GM21423 (cell line): ENCODE data around the gene CHERP.
A peak's percentile ranks its signal among the peaks of the same experiment; 100 is the strongest.
"Not testable (repeated sequence)": the region's sequence is repeated elsewhere in the genome, so short reads cannot be mapped to it uniquely, and the experiment has no call there.

Experiments used
- ATAC-seq: cut with Tn5 transposase; IDR thresholded peaks from one replicate; pipeline ENCODE4 v1.9.1; 2021; ENCODE audit warnings: mild to moderate bottlenecking, moderate library complexity; ENCODE audit not compliant: unreplicated experiment

The CHERP gene

DNA sequence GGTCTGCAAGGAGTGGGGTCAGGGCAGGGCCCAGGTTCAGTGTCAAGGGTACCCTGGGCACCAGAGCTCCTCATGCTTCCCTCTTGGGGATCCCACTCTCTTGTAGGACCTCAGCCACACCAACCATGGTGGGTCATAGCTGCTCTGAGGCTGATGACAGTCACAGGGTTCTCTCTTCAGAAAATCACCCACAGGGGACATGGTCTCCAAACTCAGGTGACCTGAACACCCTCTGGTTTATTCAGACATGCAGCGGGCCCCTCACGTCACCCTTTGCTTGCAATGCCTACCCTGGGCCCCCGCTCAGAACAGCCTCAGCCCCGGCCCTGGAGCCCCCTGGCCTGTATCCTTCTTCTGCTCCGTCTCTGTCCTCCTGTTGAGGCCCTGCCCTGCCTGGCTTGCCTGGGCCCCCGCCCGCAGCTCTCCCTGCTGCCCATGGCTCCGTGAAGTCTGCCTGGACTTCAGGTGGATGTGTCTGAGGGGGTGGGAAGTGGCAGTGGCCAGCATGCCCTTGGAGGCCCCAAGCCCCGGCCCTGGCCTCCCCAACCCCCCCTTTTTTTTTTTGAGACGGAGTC lies 20.4 kb downstream of the CHERP start:
- ATAC-seq = no peak

DNA sequence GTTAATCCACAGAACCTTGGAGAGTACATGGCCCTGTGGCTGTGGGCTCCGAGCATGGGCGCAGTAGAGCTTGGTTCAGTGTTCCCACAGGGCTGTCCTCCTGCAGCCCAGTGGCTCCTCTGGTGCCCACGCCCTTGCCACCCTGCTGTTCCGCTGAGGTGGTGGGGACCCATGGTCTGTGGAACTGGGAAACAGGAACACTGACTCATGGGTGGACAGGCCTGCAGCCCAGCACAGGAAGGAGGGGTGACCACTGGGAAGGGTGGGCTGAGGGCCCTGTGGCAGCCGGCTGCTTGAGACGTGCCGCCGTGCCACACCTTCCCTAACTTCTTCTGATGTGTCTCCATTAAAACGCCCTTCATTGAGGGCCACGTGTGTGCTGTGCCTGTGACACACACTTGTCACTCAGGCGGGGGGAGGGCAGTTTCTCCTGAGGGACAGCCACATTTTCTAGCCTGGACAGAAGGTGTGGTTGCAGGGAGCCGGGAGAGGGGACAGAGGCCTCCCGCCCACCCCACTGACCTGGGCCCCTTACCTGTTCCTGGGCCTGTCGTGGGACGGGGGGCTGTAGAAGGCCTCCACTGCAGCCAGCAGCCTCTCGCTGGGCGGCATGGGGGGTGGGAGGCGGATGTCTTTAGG lies 21.1 kb downstream of the CHERP start:
- no peak for ATAC-seq

DNA sequence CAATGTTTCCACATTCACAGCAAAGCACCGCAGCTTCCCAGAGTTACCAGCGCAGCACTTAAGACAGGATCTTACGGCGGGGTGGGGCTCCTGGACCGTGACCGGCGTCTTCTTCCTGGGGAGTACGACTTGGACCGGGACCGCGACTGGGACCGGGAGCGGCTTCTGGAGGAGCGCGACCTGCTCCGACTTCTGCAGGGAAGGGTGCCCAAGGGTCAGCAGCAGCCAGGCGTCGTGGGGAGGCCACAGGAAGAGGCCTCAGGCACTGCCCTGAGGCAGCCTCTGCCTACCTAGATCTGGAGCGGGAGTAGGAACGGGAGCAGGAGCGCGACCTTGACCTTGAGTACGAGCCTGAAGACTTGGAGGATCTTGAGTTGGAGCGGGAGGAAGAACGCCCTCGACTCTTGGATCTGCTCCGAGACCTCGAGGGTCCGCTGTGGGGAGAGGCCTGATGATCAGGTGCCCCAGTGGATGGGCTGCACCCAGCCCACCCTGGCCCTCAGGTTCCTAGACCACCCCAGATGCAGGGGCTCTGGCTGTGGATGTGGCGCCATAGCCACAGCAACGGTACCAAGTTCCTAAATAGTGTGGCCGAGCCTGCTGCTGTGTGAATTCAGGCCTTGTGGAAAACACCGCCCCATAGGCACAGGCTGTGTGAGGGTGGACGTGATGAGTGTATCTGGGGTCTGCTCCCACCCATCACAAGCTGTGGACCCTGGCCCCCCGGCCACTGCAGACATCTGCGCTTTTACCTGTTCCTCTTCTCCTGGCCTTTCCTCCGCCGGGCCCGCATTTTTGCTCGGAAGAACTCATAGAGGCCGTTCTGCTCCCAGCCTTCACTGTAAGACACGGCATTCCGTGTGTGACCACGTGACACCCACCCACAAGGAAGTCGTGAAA lies 21.9 kb downstream of the CHERP start:
- ATAC-seq = no peak

GRCh38 chr19:16519230-16519687 lies 23.0 kb downstream of the CHERP start:
- ATAC-seq = no peak

- no peak for ATAC-seq
Measured at GRCh38 chr19:16518483-16519229, 23.6 kb downstream of the CHERP start.

DNA sequence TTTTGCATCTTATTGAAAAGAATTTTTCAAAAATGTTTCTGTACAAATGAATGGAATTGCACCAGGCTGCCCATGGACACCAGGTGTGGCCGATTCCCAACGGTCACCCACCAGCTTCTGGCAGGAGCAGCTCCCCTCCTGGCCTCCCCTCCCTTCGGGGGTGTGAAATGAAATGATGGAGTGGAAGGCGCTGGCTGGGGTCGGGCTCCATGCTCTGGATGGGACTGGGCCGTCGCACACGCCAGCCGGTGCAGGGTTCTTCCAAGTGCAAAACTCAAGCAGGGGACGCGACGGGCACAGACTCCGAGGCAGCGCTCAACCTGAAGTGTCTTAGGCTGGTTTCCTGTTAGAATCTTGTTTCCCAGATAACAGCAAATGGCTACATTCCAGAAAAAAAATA lies 24.2 kb downstream of the CHERP start:
- ATAC-seq = no peak

DNA sequence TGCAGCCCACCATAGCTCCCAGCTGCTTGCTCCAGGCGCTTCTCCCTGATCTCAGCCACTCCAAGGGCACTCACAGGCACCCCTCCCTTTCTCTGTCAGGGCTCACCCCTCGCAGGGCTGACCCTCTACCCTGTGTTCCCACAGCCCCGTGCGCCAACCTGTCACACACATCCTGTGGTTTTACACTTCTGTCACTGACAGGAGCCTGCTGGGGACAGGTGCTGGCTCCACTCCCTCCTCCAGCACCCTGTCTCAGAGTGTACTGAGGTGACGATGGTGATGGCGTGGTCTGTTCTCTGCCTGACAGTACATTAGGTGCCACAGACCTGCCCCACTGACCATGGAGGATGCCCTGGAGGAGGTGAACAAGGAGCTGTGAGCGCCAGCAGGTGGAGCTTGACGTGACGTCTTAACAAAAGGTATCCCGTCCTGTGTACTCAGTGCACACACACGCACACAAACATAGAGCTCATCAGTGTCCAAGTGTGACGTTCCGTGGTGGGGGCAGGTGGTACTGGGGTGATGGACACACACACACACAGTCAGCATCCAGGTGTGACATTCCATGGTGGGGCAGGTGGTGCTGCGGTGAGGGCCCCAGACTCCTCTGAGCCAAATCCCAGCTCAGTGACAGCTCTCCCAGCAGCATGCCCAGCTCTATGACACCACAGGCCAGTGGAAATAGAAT lies 25.2 kb downstream of the CHERP start:
- no peak for ATAC-seq

GRCh38 chr19:16516381-16516780 lies 25.9 kb downstream of the CHERP start:
- no peak for ATAC-seq

- no peak for ATAC-seq
Measured at GRCh38 chr19:16514383-16515019, 27.7 kb downstream of the CHERP start.

GRCh38 chr19:16512611-16513010 lies 29.6 kb downstream of the CHERP start:
- not testable (repeated sequence) for ATAC-seq

DNA sequence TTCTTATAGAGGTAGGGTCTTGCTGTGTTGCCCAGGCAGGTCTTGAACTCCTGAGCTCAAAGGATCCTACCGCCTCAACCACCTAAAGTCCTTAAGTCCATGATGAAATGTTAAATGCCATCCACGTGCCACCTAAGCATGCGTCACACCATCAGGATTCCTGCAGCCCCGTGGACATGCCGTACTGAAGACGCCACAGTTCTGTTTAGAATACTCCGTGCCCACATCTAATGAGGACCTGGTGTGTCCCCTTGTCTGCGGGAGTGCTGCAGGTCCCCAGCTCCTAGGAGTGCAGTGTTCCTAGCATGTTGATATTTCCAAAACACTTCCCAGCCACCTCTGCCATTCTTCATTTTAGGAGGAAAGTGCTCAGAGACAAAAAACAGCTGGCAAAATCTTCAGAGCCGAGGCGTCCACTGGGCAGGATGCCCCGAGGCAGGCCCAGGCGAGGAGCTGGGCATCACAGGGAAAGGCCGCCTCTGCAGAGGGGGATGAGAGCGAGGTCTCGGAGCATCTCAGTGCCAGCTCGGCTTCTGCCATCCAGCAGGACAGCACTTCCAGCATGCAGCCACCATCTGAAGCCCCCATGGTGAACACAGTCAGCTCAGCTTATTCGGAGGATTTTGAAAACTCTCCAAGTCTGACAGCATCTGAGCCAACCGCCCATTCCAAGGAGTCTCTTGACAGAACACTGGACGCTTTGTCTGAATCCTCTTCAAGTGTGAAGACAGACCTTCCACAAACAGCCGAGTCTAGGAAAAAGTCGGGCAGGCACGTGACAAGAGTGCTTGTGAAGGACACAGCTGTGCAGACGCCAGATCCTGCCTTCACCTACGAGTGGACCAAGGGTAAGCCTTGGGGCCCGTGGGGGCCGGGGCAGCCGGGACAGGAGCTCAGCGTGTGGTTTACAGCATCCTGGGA lies 32.8 kb downstream of the CHERP start:
- ATAC-seq = no peak

GRCh38 chr19:16508546-16508945 lies 33.7 kb downstream of the CHERP start:
- no peak for ATAC-seq

DNA sequence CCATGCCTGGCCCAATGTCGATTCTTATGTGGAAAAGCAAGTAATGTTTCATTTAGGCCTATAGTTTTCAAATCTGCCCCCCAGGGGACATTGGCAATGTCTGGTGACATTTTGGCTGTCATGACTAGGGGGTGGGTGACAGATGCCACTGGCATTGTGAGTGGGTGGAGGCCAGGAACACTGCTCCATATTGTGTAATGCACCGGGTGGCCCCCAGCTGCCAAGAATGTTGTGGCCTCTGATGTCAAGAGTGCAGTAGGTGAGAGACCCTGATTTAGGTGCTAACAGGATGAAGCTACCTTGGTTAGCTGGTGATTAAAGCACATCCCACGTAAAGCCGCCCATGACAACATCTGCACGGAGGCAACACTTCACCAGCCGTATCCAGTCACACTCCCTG lies 35.3 kb downstream of the CHERP start:
- ATAC-seq = no peak

- not testable (repeated sequence) for ATAC-seq
Measured at GRCh38 chr19:16506161-16506560, 36.1 kb downstream of the CHERP start.

- ATAC-seq = no peak
Measured at GRCh38 chr19:16504271-16504670, 38.0 kb downstream of the CHERP start.

- ATAC-seq = no peak
Measured at GRCh38 chr19:16497837-16498236, 44.4 kb downstream of the CHERP start.

GRCh38 chr19:16497042-16497441 lies 45.2 kb downstream of the CHERP start:
- no peak for ATAC-seq

GRCh38 chr19:16496613-16496983 lies 45.6 kb downstream of the CHERP start:
- ATAC-seq = no peak

GRCh38 chr19:16495982-16496612 lies 46.1 kb downstream of the CHERP start, which contains the start of the genes C19orf44 and CALR3:
C19orf44 (plus strand) TSS chr19:16496394; CDS start chr19:16500793, 4,399 bp downstream.
CALR3 (minus strand) TSS chr19:16496167; CDS start chr19:16496129, 38 bp downstream.
- peak; percentile 96 for ATAC-seq
